ENCODE data around the gene OR5B21.

The OR5B21 gene

DNA sequence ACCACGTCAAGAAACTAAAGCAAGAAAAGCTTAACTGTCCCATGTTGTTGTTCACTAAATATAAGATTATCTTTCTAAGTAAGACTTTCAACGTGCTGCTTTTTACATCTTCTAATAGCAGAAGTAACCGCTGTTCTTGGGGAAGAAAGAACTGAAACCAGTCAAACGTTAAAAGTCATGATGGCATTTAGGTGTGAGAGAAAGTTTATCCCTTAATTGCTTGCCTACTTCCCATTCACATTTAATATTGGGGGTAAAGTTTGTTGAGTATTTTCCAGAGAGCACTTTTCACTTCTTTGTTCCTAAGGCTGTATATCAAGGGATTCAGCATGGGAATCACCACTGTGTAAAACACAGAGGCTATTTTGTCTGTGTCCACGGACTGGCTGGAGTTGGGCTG is 970 bp downstream of the OR5B21 start:
- TF ChIP-seq, protein P1, sequence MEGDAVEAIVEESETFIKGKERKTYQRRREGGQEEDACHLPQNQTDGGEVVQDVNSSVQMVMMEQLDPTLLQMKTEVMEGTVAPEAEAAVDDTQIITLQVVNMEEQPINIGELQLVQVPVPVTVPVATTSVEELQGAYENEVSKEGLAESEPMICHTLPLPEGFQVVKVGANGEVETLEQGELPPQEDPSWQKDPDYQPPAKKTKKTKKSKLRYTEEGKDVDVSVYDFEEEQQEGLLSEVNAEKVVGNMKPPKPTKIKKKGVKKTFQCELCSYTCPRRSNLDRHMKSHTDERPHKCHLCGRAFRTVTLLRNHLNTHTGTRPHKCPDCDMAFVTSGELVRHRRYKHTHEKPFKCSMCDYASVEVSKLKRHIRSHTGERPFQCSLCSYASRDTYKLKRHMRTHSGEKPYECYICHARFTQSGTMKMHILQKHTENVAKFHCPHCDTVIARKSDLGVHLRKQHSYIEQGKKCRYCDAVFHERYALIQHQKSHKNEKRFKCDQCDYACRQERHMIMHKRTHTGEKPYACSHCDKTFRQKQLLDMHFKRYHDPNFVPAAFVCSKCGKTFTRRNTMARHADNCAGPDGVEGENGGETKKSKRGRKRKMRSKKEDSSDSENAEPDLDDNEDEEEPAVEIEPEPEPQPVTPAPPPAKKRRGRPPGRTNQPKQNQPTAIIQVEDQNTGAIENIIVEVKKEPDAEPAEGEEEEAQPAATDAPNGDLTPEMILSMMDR (IDR thresholded peaks at IDR 0.05; ENCODE audit: low read depth, low read length) = no peak
- DNase-seq (ENCODE audit: extremely low read depth, low read depth) = no peak

DNA sequence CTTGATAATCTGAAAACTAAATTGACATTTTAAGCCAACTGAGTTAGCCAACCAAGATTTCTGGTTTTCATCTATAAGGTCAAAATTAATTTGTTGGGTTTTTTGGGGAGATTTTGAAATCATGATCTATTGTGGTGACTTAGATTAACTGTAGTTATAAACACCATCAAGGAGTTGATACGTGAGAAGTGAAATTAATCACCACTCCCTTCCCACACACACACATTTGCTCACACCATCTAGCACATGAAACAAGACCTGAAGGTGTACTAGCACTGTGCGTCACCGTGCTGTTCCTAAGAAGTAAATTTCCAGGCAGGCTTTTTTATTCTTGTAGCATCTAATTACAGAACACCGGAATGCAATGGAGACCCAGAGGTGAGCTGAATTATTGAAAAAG is 2.1 kb downstream of the OR5B21 start:
- TF ChIP-seq, protein P1 (IDR thresholded peaks at IDR 0.05; ENCODE audit: low read depth, low read length) = no peak
- DNase-seq (ENCODE audit: extremely low read depth, low read depth) = no peak

DNA sequence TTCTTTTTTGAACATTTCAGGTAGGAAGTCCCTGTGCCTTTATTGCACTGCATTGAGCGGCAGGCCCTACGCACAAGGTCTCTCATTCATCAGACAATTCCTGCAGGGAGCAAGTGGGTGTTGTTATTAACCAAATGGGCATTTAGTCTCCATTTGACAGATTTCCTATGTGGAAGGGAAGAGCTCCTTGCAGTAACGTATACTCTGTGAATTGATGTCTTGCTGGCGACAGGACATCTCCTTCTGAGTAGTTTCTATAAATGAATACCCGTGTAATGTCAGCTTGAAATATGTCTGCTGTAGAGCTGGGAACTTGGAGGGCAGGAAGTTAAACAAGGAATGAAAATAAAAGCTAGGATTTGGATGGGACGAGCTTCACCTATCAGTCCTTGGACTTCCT is 3.7 kb downstream of the OR5B21 start:
- TF ChIP-seq, protein P1 (IDR thresholded peaks at IDR 0.05; ENCODE audit: low read depth, low read length) = no peak
- DNase-seq (ENCODE audit: extremely low read depth, low read depth) = no peak

DNA sequence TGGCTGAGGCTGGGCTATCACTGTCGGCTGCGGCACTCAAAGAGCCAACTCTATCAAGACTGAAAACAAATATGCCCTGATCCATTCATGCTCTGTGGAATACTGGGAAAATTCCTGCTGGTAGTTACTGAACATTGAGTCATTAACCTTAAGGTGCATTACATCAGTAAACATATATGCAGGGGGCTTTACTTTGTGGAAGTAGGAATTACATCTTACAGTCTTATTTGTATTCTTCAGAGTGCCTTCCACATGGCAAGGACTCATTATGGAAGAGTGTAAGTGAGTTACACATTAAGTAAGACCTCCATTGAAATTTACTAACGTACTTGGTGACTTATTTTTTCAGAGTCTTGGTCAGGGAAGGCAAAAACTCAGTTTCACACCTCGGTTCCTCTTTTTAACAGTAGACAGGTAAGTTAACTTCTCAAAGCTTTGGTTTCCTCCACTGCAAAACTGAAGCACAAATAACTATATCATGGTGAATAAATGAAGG is 4.5 kb downstream of the OR5B21 start:
- DNase-seq (ENCODE audit: extremely low read depth, low read depth) = no peak
- TF ChIP-seq, protein P1 (IDR thresholded peaks at IDR 0.05; ENCODE audit: low read depth, low read length) = no peak

DNA sequence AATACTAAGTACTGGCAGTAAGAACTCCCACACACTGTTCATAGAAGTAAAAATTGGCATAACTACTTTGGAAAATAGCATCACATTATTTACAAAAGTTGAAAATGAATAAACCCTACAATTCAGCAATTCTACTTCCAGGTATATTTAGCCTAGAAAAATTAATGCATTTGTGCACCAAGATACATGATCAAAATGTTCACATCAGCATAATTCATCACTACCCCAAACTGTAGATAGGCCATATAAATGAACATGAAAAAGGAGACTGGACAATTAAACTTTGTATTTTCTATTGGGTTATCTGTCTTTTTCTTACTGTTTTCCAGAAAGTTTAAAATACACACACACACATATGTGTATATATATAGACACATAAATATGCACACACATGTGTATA is 5.9 kb downstream of the OR5B21 start:
- no peak for DNase-seq (ENCODE audit: extremely low read depth, low read depth)
- TF ChIP-seq, protein P1 (IDR thresholded peaks at IDR 0.05; ENCODE audit: low read depth, low read length) = no peak

DNA sequence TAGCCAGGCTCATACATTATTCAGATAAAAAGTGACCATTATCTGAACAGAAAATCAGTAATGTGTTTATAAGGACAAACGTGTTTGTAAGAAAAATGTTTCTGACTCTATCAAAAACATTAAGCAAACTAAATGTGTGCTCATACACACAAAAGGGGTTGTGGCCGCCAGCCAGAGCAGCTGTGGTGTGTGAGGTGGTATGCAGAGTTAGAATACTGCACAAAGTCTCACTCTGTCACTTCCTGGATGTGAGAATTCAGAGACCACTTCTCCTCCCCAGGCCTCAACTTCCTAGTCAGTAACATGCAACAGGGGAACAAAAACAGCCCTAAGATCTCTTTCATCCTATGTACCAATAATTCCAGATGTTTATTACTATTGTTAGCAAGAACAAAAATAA is 9.4 kb downstream of the OR5B21 start:
- TF ChIP-seq, protein P1 (IDR thresholded peaks at IDR 0.05; ENCODE audit: low read depth, low read length) = no peak
- no peak for DNase-seq (ENCODE audit: extremely low read depth, low read depth)

DNA sequence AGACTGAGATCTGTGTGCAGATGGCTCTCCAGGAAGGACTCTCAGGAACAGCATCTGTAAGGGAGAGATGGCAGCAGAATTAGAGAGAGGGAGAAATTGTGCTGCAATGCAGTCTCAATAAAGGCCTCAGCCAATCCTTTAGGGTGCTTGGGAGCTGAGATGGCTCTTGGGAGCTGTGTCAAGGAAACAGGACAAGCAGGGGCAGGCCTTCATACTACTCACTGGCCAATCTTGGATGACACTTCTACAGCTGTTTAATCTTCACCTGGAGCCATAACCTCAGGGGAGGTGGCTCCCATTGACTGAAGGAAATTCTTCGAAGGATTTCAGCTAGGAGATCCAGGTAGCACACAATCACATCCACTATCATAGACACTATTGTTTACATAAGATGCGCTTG is 10.0 kb downstream of the OR5B21 start:
- no peak for DNase-seq (ENCODE audit: extremely low read depth, low read depth)
- TF ChIP-seq, protein P1 (IDR thresholded peaks at IDR 0.05; ENCODE audit: low read depth, low read length) = no peak

All from AG09319 (cell line).